CD4-positive, alpha-beta T cell treated with Interleukin-2 at 100 ng/mL for 4 hours (primary cell): Measurements from ENCODE around the gene CDIPT.
"Not testable (repeated sequence)": the region's sequence is repeated elsewhere in the genome, so short reads cannot be mapped to it uniquely, and the experiment has no call there.

Experiments used
- DNase-seq: peaks from one replicate; pipeline ENCODE4 v3.0.0-alpha.2; 2020; ENCODE audit warnings: low spot score

Gene CDIPT

GRCh38 chr16:29896841-29897240, 33.8 kb upstream of the CDIPT start:
- no peak for DNase-seq

- DNase-seq: no peak
Measured at GRCh38 chr16:29894352-29894751, 31.3 kb upstream of the CDIPT start.

GRCh38 chr16:29893553-29893952, 30.5 kb upstream of the CDIPT start:
- DNase-seq: no peak

- no peak for DNase-seq
Measured at GRCh38 chr16:29892458-29892813, 29.4 kb upstream of the CDIPT start.

GRCh38 chr16:29891525-29892457, 28.8 kb upstream of the CDIPT start:
- no peak for DNase-seq

GRCh38 chr16:29889372-29889771, 26.3 kb upstream of the CDIPT start:
- DNase-seq: not testable (repeated sequence)

GRCh38 chr16:29883987-29884386, 21.0 kb upstream of the CDIPT start:
- no peak for DNase-seq

- no peak for DNase-seq
Measured at GRCh38 chr16:29881050-29881449, 18.0 kb upstream of the CDIPT start.

- DNase-seq: no peak
Measured at GRCh38 chr16:29878172-29878571, 15.1 kb upstream of the CDIPT start.

- peak; percentile 28 for DNase-seq
Measured at GRCh38 chr16:29877266-29877961, 14.4 kb upstream of the CDIPT start.

- DNase-seq: peak; percentile 15
Measured at GRCh38 chr16:29876594-29877249, 13.7 kb upstream of the CDIPT start.

GRCh38 chr16:29876217-29876593, 13.2 kb upstream of the CDIPT start:
- DNase-seq: no peak

- DNase-seq: no peak
Measured at GRCh38 chr16:29875206-29875605, 12.2 kb upstream of the CDIPT start.

GRCh38 chr16:29873319-29873718, 10.3 kb upstream of the CDIPT start:
- DNase-seq: no peak

- DNase-seq: no peak
Measured at GRCh38 chr16:29871822-29872546, 9.0 kb upstream of the CDIPT start.

- not testable (repeated sequence) for DNase-seq
Measured at GRCh38 chr16:29869067-29869466, 6.0 kb upstream of the CDIPT start.

- DNase-seq: no peak
Measured at GRCh38 chr16:29868396-29869009, 5.5 kb upstream of the CDIPT start.

- DNase-seq: no peak
Measured at GRCh38 chr16:29864205-29864604, 1.2 kb upstream of the CDIPT start.

- DNase-seq: no peak
Measured at GRCh38 chr16:29863669-29863984, 601 bp upstream of the CDIPT start.

- no peak for DNase-seq
Measured at GRCh38 chr16:29862383-29862883, 593 bp downstream of the CDIPT start.

GRCh38 chr16:29860218-29860617, 2.8 kb downstream of the CDIPT start:
- DNase-seq: no peak

- no peak for DNase-seq
Measured at GRCh38 chr16:29858974-29859373, 4.1 kb downstream of the CDIPT start.
